CD4-positive, alpha-beta T cell treated with Interleukin-2 at 100 ng/mL for 4 hours (primary cell): ENCODE measurements around the gene GNAZ.
"Not testable (repeated sequence)": the region's sequence is repeated elsewhere in the genome, so short reads cannot be mapped to it uniquely, and the experiment has no call there.

Experiments
- DNase-seq: peaks from one replicate; pipeline ENCODE4 v3.0.0-alpha.2; 2020; ENCODE audit warnings: low spot score

The GNAZ gene

DNA sequence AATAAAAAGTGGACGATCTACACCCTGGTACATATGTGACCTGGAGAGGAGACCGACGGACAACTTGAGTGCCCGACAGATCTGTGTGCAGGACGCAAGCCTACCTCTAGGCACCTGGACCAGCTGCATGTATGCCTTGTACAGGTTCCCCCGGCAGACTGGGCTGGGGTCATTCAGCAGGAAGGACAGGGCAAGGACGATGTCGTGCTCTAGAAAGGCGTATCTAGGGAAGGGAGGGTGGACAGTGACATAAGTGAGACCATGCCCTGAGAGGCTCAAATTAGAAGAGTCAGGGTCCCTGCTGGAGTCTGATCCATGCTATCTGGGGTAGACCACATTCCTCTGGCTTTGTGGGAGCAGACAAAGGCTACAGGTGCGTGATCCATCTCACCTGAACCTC is 63.6 kb downstream of the GNAZ start:
- DNase-seq: no peak

DNA sequence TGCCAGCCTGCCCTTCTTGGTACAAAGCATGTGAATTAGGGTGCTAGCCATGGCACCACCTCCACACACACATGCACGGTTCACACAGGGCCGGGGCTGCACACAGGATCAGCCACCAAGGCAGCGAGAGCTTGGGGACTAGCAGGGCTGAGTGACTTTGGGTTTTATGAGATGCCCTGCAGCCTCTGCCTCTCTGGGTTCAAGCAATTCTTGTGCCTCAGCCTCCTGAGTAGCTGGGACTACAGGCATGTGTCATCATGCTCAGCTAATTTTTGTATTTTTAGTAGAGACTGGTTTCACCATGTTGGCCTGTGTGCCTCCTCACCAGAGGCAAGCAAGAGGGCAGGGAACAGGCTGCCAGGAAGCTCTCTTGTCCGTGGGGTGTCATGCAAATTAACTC is 66.7 kb downstream of the GNAZ start:
- DNase-seq: not testable (repeated sequence)

DNA sequence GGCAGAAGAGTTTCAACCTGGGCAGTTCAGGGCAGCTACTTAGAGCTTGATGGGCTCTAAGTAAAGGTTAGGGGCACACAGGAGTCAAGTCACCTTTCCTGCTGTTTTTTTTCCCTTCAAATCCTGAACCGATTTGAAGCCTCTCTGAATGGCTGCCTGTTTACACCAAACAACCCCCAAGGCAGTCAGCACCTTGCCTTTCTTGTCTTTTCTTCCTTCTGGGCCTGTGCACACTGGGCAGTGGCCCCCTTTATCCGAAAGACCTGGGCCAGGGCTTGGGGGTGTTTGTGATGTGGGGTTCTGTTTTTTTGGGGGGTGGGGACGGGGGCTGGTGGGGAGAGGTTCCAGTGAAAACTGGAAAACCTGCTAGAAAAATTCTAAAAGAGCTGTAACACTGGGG is 67.1 kb downstream of the GNAZ start:
- no peak for DNase-seq

DNA sequence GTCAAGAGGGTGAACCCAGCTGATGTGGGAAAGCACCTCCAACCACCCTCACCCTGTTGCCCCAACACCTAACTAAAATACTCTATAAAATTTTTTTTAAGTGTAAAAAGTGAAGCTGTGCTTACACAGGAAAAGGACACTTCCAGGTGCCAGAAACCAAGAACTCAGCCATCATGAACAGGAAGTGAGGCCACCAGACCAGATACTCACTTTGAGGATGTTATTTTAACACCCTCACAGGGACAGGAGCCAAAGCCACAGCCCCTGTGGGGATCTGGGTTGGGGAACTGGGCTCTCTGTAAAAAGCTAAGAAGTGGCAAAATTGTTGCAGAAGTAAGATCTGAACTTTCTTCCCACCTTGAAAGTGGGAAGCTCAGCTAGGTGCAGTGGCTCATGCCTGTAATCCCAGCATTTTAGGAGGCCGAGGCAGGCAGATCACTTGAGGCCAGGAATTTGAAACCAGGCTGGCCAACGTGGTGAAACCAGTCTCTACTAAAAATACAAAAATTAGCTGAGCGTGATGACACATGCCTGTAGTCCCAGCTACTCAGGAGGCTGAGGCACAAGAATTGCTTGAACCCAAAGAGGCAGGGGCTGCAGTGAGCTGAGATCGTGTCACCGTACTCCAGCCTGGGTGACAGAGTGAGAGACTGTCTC is 67.7 kb downstream of the GNAZ start:
- DNase-seq: peak; percentile 75

DNA sequence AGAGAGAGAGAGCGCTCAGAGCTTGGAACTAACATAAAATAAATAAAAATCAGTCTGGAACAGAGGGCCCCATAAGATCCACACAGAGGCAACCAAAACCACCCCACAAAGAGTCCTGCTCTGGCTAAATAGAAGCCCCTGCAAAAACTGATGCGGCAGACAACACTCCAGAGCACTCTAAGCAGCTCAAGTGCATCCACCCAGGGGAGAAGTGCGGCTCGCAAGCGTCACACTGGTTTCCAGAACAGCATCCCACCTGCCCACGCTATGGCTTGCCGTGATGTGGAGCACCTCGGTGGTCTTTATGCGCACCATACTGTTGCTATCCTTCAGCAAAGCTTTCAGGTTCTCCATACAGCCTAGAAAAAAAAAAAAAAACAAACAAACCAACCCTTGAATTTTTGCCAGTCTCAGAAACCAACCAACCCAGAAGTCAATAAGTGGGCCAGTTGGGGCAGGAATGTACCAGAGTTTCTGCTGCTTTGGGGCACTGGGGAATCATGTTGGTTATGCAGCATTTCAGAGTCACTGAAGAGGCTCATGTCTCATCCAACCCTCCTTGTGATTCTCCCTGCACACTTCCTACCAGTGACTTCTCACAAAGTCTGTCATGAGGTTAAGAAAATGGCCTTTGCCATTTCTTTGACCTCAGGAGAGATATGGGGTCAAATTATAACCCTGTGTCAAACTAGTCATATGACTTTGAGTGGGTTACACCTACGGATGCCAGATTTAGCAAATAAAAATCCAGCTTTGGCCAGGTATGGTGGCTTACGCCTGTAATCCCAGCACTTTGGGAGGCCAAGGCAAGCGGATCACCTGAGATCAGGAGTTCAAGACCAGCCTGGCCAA is 68.5 kb downstream of the GNAZ start:
- DNase-seq: no peak

DNA sequence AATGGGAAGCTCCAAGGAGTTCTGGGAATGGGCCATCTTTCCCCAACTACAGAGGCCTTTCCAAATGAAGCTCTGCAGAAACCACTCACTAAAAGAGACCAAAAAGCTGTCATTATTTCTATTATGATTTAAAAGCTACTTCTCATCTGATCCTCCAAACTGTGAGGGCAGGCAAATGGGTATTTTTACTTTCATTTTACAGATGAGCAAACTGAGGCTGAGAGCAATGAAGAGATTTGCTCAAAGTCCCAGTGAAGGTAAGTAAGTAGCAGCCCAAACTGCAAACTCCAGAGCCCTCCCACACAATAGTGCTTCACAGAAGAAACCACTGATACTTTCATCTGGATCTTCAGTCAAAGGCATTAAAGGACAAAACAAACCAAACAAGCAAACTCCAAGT is 70.1 kb downstream of the GNAZ start:
- no peak for DNase-seq

DNA sequence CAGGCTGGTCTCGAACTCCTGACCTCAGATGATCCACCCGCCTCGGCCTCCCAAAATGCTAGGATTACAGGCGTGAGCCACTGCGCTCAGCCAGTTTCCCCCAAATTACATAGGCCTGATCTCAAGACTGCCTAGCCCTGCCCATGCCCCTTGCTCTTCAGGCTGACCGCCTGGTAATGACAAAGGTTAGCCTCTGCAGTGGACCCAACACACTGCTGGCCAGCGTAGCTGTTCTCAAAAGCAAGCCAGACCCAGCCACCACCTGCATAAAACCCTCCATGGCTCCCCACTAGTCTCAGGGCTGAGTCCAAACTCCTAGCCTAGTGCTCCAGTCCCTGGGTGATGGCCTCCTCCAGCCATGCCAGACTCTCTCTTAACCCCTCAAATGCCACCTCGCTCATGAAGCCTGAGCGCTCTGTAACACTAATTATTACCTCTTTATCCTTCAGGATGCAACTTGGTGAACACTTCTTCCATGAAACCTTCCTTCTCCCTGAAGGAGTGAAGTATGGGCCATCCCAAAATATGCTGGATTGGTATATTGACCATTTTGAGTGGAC is 72.3 kb downstream of the GNAZ start:
- no peak for DNase-seq

DNA sequence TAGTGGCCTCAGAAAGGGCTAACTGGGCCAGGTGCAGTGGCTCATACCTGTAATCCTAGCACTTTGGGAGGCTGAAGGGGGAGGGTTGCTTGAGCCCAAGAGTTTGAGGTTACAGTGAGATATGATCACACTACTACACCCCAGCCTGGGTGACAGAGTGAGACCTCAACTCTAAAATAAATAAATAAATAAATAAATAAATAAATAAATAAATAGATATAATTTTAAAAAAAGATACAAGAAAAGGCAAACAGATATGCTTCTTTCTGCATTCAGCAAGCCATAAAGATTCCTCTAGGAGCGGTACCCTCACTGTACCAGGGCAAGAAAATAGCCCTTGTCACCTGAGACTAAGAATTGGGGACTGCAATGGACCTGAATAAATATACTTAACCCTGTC is 72.8 kb downstream of the GNAZ start:
- DNase-seq: no peak

DNA sequence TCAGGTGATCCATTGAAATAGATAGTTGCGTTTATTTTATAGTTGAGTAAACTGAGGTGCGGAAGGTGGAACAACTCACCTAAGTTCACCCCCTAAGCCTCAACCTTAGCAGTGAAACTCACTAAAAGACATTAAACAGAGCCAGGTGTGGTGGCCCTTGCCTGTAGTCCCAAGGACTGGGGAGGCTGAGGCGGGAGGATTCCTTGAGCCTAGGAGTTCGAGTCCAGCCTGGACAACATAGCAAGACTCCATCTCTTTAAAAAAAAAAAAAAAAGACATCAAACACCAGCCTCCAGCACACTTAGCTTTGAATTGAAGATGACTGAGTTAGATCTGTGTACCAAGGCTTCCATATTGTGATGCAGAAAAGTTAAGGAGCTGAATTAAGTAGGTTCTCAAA is 74.1 kb downstream of the GNAZ start:
- DNase-seq: no peak

DNA sequence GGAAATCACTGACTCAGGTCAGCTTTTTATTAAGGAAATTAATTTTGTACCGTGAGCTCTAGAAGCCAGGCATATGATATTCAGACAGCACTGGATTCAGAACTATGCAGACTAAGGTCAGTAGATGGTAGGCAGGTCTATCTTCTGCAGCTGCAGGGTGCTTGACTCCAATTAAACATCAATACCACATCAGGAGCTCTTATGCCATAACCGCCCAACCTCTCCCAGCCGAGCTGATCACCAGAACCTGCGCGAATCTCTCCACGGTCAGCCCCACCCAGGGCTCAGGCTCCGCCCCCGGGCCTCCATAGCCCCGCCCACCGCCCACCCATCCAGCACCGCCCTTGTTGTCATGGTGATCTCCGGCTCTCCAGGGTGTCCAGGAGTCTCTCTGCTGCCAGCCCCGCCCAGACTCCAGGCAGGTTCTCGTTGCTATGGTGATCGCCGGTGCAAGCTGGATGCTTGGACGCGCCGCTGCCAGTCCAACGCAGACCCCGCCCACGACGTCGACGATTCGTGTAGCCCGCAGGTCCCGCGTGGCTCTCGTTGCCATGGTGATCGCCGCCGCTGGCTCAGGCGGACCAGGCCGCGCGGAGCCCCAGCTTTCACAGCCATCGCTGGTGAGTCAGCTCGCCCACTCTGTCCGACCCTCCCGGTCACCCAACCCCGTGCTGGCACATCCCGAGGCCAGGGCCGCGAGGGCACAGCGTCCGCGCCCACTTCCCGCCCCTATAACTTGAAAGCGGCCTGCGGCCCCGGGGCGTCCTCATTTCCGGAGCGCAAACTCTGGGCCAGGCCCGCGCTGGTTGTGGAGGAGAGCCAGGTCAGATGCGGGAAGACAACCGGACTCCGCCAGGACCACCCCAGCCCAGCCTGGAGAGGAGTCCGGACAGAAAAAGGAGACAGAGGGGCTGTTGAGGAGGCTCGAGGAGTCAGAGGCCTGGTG is 74.9 kb downstream of the GNAZ start, which contains the start of gene RAB36:
Gene RAB36, plus strand, starts transcription at position 546 of the 946 bp plus-strand sequence. CDS start 1,140 bp downstream, outside the sequence.
- peak; percentile 98 for DNase-seq

DNA sequence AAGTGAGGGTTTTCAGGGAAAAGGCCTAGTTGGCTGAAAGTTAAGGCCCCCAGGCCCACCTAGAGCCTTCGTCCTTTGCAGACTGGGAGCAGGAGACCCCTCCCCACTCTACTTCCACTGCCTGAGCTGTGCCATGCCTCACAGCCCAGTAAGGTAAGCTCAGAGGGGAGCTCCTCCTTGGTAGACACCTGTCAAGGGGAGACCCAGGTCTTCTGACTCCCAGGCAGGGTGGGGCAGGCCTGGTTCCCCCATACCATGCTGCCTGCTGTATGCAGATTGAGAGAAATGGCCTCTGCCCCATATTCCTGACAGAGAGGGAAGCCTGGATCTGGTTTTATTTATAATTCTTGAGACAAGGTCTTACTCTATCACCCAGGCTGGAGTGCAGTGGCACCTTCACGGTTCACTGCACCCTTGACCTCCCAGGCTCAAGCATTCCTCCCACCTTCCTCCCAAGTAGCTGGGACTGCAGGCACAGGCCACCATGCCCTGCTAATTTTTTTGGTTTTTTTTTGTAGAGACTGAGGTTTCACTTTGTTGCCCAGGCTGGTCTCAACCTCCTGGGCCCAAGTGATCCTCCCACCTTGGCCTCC is 75.7 kb downstream of the GNAZ start:
- DNase-seq: no peak

DNA sequence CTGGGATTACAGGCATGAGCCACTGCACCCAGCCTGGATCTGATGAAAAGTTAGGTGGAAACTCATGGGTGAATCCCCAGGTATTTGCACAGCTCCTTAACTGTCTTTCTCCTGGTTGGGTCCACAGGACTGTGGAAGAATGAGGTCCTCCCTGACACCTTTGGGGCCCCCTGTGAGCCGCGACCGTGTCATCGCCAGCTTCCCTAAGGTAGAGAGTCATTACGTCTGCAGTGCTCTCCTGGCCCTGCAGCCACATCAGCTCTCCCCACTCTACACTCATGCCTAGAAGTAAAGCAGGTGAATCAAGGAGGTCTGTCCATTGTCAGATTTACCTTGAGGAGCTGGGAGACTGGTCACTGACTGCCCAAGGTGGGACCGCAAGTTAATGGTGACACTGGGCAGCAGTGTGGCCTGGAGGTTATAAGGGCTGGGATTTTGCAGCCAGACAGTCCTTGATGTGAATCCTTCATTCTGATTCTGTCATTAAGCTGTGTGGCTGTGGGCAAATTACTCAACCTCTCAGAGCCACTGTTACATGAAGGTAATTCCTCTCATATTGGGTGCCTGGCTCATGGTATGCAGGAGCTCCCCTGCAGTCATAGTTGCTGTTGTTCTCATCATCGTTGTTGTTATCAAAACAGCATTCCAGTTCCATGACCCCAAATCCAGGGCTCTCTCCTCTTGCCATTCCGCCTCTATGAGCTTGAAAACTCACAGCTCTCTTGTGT is 76.3 kb downstream of the GNAZ start:
- DNase-seq: no peak

DNA sequence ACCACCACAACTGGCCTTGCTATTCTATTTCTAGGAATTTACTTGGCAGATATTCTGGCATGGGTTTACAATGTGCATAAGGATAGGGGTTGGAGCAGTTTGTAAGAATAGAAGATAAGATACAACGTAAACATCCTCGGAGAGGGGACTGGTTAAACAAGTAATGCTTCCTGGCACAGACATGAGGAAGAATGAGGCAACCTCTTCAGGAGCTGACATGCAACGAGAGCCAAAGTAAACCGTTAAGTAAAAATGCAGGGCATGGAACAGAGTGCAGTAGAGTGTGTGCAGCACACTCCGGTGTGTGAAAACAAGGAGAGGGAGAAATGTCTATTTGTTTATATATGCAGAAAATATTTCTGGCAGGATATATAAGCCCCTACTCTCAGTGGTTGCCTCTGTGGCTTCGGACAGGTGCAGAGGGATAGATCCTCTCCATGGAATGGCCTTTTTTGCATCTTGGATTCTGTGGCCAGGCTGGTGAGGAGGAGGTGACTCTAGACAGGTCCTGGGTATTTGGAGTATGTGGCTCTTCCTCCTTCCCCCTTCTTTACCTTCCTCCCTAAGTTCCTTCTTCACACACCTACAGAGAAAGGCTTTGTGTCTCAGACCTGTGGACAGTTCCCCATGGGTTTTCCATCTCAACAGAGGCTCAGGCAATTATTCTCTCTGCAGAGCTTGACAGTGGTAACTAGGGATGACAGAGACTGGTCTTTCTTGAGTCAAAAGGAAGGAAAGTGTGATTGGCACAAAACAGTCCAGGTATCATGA is 77.5 kb downstream of the GNAZ start:
- DNase-seq: no peak

DNA sequence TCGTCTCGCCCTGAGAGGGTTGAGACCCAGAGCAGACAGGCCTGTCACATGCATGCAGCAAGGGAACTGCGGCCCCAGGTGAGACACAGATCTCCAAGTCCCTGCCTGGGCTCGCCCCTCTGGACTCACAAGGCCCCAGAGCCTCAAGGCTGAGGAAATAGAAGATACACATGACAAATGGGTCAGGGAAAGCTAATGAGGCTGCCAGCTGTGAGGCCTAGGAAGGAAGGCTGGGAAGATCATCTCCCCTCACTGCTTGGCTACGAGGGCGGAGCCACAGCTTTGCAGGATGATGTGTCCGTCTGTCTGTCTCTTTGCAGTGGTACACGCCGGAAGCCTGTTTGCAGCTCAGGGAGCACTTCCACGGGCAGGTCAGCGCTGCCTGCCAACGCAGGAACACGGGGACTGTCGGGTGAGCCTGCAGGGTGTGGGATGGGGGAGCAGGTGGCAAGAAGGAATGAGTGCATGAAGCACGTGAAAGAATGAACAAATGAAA is 79.5 kb downstream of the GNAZ start:
- no peak for DNase-seq

DNA sequence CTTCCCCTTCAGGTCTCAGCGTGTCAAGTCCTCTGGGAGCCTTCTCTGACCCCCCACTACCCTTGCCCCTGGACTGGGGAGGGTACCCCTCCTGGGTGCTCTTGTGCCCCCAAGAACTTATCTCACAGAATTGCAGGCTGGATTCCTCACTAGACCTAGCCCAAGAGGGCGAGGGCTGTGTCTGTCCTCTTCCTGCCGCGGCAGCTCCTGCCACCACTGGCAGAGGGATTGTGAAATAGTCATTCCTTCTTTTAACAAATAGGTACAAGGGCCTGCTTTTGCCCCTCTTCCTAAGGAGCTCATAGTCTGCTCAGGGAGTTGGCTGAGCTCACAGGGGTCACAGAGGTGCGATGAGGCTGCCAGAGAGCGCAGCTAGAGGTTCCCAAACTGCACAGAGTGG is 80.4 kb downstream of the GNAZ start:
- no peak for DNase-seq

DNA sequence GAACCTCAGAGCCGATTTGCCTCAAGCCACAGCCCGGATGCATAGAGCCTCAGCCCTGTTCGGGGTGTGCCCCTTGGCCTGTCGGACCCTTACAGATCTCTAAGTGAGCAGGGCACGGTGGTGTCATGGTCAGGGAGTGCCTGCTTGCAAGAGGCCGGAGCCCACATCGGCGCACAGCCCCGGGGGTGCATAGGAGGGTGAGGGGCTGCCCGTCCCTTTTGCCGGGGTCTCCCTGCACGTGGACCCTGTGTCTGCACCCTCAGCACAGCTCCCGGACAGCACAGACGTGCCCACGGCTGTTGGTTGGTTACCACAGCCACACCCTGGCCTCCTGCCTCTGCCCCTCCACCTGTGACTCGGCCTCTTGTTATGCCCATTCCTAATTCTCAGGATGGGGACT is 81.5 kb downstream of the GNAZ start:
- DNase-seq: no peak

DNA sequence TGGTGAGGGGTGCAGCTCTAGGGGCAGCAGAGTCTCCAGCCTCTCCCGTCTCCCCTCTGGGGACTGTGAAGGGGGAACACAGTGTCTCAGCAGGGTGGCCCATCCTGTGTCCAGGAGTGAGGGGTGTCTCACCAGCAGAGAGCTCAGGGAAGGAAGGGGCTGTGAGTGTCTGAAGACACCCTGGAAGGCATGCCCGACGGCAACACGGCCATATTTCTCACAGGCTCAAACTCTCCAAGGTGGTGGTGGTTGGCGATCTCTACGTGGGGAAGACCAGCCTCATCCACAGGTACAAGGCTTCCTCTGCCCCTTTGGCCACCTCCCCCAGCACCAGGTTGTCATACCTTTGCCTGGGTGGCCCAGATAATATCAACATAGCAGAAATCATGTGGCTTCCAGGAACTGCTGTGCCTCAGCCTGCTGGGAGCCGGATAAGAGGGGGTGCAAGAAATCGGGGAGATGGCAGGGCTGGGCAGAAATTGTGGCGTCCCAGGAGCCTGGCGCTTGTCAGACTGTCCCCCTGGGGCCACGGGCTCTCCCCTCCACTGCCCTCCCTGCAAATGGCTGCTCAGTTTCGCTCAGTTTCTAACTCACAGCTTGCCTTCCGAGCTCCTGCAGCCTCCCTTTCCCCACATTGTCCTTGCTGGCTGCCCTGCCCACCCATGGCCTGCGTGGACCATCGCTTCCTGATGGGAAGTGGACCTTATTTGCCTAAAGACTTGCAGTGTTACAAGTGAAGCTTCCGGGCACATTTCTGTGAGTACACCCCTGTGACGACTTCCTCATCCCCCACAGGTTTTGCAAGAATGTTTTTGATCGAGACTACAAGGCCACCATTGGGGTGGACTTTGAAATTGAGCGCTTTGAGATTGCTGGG is 82.2 kb downstream of the GNAZ start:
- DNase-seq: no peak

DNA sequence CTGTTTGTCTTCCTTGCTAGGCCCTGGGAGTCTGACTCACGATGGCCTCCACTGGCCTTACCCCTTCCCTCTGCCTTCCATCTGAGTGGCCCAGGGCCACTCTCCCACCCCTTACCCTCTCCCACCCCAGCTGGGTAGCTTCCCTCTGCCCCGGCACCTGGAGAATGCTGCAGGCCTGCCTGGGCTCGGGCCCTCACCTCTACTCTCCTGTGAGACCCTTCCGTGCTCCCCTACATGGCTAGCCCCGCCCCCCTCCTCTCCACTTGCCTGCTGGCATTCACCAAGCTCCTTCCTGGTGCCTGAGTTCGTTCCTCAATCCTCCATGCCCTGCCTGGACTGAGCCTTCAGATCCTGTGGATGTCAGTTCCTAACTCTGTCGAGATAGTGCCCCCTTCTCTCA is 83.7 kb downstream of the GNAZ start:
- DNase-seq: no peak

DNA sequence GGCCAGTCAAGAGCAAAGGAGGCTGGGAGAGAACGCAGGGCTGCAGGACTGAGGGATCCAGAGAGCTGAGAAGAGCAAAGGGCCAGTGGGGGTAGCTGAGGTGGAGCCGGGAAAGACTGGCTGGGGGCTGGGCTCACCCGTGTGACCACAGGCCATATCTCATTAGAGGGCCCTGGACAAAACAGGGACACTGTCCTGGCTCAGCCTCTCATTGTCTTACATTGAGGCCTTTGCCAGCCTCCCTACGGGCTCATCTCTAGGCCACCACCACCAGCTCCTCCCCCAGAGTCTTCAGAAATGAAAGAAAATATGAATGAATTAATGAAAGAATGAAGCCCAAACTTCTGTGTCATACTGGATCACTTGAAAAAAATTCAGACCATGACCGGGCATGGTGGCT is 84.1 kb downstream of the GNAZ start:
- DNase-seq: no peak
